IMR-90 (cell line): Measurements from ENCODE around the gene SYT8.

Source experiments
- BHLHE40 ChIP-seq: fragments of 150-350 bp; IDR thresholded peaks from 2 replicates; pipeline ENCODE4 v1.6.1; 2016; ENCODE audit warnings: mild to moderate bottlenecking, low read depth, low read length
- MAZ ChIP-seq: IDR thresholded peaks from 2 replicates; pipeline ENCODE4 v1.6.1; 2012; ENCODE audit warnings: low read depth, mild to moderate bottlenecking, low read length, improper control_type of control experiment, moderate library complexity, borderline replicate concordance
- POLR2A ChIP-seq: IDR thresholded peaks from 2 replicates; pipeline ENCODE4 v1.6.1; 2012; ENCODE audit warnings: mild to moderate bottlenecking, low read depth, low read length
- RFX5 ChIP-seq: IDR thresholded peaks from 2 replicates; pipeline ENCODE4 v1.8.0; 2012; ENCODE audit warnings: low read depth, mild to moderate bottlenecking, low read length, moderate library complexity
- TF ChIP-seq, protein P1 (sequence below): conservative IDR thresholded peaks from 2 replicates; pipeline ENCODE4 v1.5.1; 2012; ENCODE audit warnings: mild to moderate bottlenecking, low read depth, low read length, improper control_type of control experiment
- TF ChIP-seq, protein P2 (sequence below): fragments of 150-350 bp; IDR thresholded peaks from 2 replicates; pipeline ENCODE4 v1.6.1; 2016; ENCODE audit warnings: low read depth, mild to moderate bottlenecking, low read length, moderate library complexity, borderline replicate concordance

DNA sequence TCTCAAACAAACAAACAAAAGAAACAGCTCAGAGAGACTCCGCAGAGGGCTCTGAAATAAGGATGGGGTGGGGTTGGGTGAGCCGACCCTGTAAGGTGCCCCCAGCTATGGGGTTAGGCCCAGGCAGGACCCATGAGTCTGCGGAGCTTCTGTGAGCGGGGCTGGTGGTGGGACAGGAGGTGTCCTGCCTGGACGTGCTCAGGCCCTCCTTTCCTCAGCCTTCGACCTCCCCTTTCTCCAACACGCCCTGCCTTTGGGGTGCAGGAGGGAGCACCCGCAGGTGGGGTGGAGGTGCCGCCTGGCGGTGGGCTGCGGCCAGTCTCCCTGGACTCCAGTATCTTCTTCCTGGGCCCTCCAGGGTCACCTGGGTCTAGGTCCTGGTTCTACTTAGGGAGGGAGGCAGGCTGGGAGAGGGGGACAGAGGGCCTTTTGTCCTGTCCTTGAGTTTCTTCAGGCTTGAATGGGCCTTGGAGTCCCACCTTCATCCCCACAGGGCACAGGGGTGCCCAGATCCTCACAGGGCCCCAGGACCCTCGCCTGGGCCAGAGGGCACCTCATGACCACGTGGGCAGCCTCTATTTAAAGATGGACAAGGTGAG, 44.7 kb downstream of the SYT8 start:
- TF ChIP-seq, protein P1, sequence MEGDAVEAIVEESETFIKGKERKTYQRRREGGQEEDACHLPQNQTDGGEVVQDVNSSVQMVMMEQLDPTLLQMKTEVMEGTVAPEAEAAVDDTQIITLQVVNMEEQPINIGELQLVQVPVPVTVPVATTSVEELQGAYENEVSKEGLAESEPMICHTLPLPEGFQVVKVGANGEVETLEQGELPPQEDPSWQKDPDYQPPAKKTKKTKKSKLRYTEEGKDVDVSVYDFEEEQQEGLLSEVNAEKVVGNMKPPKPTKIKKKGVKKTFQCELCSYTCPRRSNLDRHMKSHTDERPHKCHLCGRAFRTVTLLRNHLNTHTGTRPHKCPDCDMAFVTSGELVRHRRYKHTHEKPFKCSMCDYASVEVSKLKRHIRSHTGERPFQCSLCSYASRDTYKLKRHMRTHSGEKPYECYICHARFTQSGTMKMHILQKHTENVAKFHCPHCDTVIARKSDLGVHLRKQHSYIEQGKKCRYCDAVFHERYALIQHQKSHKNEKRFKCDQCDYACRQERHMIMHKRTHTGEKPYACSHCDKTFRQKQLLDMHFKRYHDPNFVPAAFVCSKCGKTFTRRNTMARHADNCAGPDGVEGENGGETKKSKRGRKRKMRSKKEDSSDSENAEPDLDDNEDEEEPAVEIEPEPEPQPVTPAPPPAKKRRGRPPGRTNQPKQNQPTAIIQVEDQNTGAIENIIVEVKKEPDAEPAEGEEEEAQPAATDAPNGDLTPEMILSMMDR = no peak
- no peak for TF ChIP-seq BHLHE40
- no peak for TF ChIP-seq MAZ
- no peak for TF ChIP-seq RFX5
- TF ChIP-seq, protein P2, sequence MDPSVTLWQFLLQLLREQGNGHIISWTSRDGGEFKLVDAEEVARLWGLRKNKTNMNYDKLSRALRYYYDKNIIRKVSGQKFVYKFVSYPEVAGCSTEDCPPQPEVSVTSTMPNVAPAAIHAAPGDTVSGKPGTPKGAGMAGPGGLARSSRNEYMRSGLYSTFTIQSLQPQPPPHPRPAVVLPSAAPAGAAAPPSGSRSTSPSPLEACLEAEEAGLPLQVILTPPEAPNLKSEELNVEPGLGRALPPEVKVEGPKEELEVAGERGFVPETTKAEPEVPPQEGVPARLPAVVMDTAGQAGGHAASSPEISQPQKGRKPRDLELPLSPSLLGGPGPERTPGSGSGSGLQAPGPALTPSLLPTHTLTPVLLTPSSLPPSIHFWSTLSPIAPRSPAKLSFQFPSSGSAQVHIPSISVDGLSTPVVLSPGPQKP = no peak
- TF ChIP-seq POLR2A = no peak
